Activated CD4-positive, alpha-beta T cell treated with anti-CD3 and anti-CD28 coated beads for 24 hours (primary cell): Measurements from ENCODE around the gene SWAP70.
A peak's percentile ranks its signal among the peaks of the same experiment; 100 is the strongest.
"Not testable (repeated sequence)": the region's sequence is repeated elsewhere in the genome, so short reads cannot be mapped to it uniquely, and the experiment has no call there.

Source experiments
- DNase-seq, 2 donors: peaks; one replicate each; pipeline ENCODE4 v3.0.0-alpha.2; 2020; ENCODE audit warnings: low read depth in 2 of 2

Gene SWAP70

DNA sequence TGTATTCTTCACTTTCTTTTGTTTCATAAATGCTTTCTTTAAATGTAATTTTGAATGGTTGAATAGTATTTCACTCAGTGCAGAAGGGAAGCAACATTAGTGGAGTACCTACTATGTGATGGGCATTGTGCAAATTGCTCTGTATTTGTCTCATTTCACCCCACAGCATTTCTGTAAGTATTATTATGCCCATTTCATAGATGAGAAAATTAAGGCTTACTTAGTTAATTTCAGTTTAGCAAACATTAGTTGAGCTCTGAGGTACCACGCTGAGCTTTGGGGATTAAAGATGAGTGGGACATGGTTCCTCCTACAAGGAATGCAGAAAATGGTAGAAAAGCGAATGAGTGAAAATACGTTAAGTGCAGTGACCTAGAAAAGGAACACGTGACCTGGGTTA is 58.1 kb downstream of the SWAP70 start:
- DNase-seq: no peak

- DNase-seq: no peak
Observed at GRCh38 chr11:9722893-9723292, 59.0 kb downstream of the SWAP70 start.

DNA sequence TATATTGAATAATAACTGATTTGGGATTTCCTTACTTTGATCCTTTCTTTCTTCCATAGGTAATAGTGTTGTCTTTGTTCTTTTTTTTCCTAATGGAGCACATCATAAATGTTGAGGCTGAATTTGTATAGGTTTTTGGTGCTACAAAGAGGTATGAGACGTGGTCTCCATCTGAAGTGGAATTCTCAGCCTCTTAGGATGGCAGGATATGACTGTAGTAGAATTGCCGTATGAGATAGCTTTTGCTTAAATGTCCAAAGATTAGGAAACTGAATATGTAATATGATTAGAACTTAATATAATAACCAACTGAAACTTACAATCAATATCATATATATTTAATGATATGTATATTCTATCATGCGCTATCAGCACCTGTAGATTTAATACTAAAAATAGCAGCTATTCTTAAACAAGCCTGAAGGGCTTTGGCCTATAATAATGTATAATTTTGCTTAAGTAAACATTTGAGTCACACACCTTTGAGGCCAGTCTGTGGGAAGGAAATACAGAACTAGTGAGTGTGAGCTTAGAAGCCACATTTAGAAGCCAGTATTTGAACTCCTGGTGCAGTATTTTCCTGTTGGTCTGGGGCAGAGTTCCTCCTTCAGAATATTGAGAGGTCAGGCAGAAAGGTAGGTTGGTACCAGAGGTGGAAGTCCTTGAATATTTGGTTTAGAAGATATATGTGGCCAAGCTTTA is 62.6 kb downstream of the SWAP70 start:
- DNase-seq: no peak

GRCh38 chr11:9728058-9728457 is 64.2 kb downstream of the SWAP70 start:
- DNase-seq: no peak

DNA sequence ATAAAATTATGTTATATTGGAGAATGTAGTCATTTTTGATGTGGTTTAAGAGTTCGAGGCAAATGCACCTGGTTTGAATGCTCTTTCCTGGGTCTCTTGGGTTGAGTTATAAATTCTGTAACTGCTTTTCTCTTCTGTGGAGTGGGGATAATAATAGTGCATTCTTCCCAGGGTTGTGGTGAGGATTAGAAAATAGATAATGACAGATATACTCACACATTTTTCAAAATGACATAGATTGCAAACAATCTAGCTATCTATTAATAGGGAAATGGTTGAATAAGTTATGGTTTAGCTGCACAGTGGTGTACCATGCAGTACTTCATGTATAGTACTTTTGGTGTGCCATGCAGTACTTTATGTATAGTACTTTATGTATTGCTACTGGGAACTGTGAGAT is 67.4 kb downstream of the SWAP70 start:
- DNase-seq: no peak

- no peak for DNase-seq
Observed at GRCh38 chr11:9732453-9732852, 68.6 kb downstream of the SWAP70 start.

GRCh38 chr11:9733212-9733611 is 69.3 kb downstream of the SWAP70 start:
- no peak for DNase-seq

DNA sequence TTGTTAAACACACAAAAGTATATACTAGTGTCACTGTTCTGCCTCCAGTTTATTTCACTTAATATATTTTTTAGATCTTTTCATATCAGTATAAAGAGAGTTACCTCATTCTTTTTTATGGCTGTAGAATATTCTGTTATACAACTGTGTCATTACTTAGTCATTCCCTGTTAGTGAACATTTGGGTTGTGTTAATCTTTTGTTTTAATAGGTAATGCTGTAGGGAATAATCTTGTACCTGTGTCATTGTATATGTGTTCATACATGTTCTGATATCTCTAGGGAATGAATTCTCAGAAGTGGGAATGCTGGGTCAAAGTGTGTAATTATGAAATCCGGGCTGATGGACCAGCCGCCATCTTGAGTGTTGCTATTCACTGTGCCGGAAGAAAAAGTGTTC is 71.4 kb downstream of the SWAP70 start:
- no peak for DNase-seq

- no peak for DNase-seq
Observed at GRCh38 chr11:9735919-9736318, 72.0 kb downstream of the SWAP70 start.

DNA sequence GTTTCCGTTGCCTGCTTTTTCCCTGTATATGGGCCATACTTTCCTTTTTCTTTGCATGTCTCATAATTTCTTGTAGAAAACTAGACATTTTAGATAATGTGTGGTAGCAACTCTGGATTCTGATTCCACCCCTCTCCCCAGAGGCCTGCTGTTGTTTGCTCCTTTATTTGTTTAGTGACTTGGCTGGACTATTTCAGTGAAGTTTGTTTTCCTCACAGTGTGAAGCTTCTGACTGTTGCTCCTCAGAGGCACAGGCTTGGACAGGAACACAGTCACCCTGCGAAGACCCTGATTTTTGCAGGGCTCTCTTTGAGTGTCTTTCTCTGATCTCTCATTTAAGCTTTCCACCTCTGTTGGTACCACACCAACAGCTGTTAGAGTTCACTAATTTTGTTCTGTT is 72.5 kb downstream of the SWAP70 start:
- DNase-seq: no peak

- no peak for DNase-seq
Observed at GRCh38 chr11:9738116-9738515, 74.2 kb downstream of the SWAP70 start.

DNA sequence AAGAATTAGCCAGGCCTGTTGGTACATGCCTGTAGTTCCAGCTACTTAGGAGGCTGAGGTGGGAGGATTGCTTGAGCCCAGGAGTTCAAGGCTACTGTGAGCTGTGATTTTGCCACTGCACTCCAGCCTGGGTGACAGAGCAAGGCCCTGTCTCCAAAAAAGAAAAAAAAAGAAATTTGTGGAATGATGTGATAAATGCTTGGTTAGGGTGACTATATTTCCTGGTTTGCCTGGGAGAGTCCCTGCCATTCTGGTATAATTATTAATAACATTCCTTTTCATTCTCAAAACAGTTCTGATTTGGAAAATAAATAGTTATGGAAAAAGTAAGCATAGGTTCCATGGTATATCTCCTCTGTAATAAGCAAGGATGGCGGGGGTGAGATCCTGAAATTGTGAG is 74.8 kb downstream of the SWAP70 start:
- no peak for DNase-seq

DNA sequence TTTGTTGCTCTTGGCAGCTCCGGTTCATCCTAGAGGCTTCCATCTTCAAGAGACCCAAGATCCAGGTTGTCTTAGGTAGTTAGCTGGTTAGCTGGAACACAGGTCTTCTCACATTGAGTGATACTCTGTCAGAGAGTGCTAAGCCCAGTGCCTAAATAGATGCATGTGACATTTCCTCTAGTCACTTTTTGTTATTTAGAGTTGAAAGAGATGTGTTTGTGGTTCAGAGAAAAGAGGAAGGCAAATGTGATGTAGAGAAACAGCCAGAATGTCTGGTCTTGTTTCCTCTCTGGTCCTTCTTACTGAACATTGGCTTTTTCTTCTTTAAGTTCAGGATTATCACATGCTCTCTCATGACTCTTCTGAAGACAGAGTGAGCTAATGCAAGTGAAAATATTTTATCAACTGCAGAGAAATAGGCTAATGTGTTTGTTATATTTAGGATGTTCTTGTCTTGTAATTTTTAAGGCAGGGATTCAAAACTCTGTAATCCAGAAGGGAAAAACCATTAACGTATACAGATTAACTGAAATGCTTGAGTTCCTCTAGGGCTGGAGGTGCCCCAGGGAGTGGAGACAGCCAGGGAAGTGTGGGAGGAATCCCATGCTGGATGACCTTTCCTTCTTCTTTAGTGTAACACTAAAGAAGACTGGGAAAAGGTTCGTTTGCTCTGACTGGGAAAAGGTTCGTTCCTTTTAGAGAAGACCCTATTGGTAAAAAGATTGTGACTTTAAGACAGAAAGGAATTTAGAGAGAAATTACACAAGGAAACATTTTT is 75.4 kb downstream of the SWAP70 start:
- DNase-seq: no peak

- DNase-seq: no peak
Observed at GRCh38 chr11:9740202-9740883, 76.5 kb downstream of the SWAP70 start.

- DNase-seq: no peak
Observed at GRCh38 chr11:9741260-9741659, 77.4 kb downstream of the SWAP70 start.

DNA sequence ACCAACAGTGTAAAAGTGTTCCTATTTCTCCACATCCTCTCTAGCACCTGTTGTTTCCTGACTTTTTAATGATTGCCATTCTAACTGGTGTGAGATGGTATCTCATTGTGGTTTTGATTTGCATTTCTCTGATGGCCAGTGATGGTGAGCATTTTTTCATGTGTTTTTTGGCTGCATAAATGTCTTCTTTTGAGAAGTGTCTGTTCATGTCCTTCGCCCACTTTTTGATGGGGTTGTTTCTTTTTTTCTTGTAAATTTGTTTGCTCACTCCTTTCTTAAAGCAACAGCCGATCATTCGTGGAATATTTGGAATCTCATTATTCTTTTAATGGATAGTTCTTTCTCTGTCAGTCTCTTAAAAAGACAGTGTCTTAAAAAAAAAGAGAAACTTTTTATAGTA is 79.6 kb downstream of the SWAP70 start:
- DNase-seq: not testable (repeated sequence)

DNA sequence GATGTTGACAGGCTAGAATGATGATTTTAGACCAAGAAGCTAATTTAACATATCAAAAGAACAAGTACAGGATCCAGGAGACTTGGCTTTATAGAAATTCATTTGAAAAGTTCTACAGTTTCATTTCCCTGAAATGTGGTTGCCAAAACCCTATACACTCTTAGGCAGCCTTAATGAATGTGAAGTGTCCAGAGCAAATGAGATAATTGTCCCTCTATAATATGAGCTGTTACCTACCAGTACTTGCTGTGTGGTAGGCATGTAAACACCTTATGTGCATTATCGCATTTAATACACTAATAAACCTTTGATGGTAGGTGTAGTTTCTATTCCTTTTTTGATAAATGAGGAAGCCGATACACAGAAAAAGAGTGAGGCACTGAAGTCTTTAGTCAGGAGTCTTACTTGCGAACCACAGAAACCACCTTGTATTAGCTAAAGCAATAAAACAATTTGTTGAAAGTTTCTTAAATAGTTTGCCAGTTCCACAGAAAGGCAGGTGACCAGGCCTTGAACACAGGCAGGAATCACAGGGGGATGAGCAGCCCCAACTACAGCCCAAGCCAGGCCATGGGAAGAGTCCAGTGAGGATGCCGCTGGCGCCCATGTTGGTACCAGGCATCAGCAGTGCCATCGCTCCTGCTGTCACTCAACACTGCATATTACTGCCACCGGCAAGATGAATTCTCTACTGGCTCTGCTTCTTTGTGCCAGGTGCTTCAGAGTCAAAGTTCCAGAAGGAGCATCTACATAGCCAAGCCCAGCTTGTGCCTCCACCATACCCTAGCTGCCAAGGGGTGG is 81.7 kb downstream of the SWAP70 start:
- no peak for DNase-seq

DNA sequence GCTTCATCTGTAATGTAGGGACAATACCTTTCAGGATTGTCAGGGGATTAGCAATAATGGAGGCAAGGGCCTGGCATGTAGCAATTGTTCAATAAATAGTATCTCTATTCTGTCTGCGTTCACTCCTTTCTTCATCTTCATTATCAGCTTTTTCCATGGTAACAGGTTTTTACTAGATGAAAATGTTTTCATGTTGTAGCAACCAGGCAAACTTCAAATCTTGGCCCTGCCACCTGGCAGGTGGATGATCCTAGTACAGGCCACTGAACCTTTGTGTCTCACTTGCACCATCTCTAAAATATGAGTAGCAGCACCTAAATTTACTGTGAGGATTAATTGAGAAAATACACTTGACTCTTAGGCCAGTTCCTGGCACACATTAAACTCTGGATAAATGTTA is 83.4 kb downstream of the SWAP70 start:
- no peak for DNase-seq

- no peak for DNase-seq
Observed at GRCh38 chr11:9747828-9748227, 84.0 kb downstream of the SWAP70 start.

DNA sequence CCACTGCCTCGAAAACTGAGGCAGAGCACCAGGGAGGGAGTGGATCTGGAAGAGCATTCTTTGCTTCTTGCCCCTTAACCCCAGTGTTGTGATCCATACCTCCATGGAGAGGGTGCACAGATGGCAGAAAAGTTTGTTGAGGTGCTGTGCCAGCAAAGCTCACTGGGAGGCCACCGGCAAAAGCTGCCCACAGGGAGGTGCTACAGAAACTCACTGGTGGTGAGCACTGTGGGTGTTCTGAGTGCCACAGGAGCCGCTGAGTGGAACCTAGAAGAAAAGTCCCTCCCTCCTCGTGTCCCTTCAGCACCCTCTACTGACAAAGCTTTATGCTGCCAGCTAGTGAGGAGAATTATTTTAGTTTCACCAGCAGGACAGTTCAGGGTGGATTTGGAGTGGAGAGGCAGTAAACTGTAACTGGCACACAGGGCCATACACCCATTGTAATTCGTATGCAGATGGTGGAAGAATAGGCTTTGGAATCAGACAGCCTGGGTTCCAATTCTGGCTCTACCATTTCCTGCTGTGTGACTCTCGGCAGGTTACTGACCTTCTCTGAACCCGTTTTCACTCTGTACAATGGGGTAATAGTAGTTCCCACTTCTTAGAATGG is 84.6 kb downstream of the SWAP70 start:
- peak; percentile 23 to 35 for DNase-seq

DNA sequence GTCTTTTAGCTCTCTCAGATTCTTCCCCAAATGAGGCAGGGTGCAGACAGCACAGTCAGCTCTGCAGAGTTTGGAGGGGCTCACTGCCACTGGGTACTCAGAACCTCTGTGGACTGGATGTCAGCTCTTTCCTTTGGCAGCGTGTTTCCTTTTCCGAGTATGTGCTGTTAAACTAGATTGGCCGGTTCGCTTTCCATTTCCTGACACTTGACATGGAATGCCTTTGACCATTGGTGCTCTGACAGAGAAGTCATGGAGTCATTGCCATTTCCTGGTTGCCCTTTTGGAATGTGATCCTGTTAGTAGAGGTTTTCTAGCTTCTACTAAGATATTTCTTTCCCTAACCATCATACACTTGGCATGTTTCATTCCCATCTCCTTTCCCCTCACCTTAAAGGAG is 86.7 kb downstream of the SWAP70 start:
- no peak for DNase-seq

DNA sequence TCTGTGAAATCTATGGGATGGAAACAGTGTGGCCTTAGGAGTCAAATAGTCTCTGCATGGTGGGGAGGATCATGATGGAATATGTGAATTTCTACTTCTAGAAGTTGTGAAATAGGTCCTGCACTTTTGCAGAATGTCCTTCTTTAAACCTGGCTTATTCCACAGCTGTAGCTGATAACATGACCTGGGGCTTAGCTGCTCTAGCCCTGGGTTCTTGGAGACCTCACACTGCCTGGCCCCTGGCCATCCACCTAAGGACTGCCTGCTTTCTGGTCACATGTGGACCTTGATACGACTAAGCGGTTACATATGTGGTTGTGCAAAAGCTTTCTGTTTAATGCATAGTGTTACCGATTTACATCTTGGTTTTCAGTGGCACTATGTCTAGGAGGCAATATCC is 88.2 kb downstream of the SWAP70 start:
- DNase-seq: no peak
